GM18870 (cell line): ENCODE data around the gene LRRC46.

ENCODE experiments used
- ATAC-seq: cut with Tn5 transposase; IDR thresholded peaks from one replicate; pipeline ENCODE4 v1.9.1; 2021; ENCODE audit warnings: moderate library complexity; ENCODE audit not compliant: unreplicated experiment

The LRRC46 gene

GRCh38 chr17:47829870-47830269 lies 1.6 kb upstream of the LRRC46 start:
- ATAC-seq, result no peak

GRCh38 chr17:47830396-47831002 lies 971 bp upstream of the LRRC46 start:
- ATAC-seq, result no peak

GRCh38 chr17:47831934-47832327 lies 461 bp downstream of the LRRC46 start:
- no peak for ATAC-seq

GRCh38 chr17:47834756-47835155 lies 3.3 kb downstream of the LRRC46 start:
- ATAC-seq, result no peak

- no peak for ATAC-seq
These were observed 5.1 kb downstream of the LRRC46 start for GRCh38 chr17:47836601-47837000.

- ATAC-seq, result no peak
These were observed 6.0 kb downstream of the LRRC46 start for GRCh38 chr17:47837401-47838039.

GRCh38 chr17:47838636-47839035 lies 7.2 kb downstream of the LRRC46 start:
- ATAC-seq, result no peak

- no peak for ATAC-seq
These were observed 7.6 kb downstream of the LRRC46 start for GRCh38 chr17:47839071-47839470.

- ATAC-seq, result no peak
These were observed 8.7 kb downstream of the LRRC46 start for GRCh38 chr17:47840001-47840741.

GRCh38 chr17:47840742-47841487 lies 9.4 kb downstream of the LRRC46 start, which contains the start of gene SCRN2:
Gene SCRN2 (minus strand): TSS chr17:47841273. CDS start chr17:47840843, 430 bp downstream.
- ATAC-seq, result no peak

GRCh38 chr17:47841488-47842291 lies 10.2 kb downstream of the LRRC46 start:
- ATAC-seq, result no peak

- no peak for ATAC-seq
These were observed 11.9 kb downstream of the LRRC46 start for GRCh38 chr17:47843391-47843730.

- ATAC-seq, result no peak
These were observed 12.8 kb downstream of the LRRC46 start for GRCh38 chr17:47844227-47844626.

GRCh38 chr17:47844814-47845715 lies 13.6 kb downstream of the LRRC46 start:
- no peak for ATAC-seq

GRCh38 chr17:47845716-47846075 lies 14.2 kb downstream of the LRRC46 start:
- ATAC-seq, result no peak

- no peak for ATAC-seq
These were observed 15.4 kb downstream of the LRRC46 start for GRCh38 chr17:47846716-47847340.

- ATAC-seq, result no peak
These were observed 16.1 kb downstream of the LRRC46 start for GRCh38 chr17:47847341-47848197.

GRCh38 chr17:47848198-47848513 lies 16.7 kb downstream of the LRRC46 start:
- no peak for ATAC-seq

GRCh38 chr17:47850373-47850691 lies 18.9 kb downstream of the LRRC46 start:
- no peak for ATAC-seq
